Suppressor macrophage (primary cell): Measurements from ENCODE around the gene FOXP1.

Experiments
- DNase-seq, 4 experiments: peaks; one replicate each; pipeline ENCODE4 v3.0.0-alpha.2; 2020 to 2022

Gene FOXP1

DNA sequence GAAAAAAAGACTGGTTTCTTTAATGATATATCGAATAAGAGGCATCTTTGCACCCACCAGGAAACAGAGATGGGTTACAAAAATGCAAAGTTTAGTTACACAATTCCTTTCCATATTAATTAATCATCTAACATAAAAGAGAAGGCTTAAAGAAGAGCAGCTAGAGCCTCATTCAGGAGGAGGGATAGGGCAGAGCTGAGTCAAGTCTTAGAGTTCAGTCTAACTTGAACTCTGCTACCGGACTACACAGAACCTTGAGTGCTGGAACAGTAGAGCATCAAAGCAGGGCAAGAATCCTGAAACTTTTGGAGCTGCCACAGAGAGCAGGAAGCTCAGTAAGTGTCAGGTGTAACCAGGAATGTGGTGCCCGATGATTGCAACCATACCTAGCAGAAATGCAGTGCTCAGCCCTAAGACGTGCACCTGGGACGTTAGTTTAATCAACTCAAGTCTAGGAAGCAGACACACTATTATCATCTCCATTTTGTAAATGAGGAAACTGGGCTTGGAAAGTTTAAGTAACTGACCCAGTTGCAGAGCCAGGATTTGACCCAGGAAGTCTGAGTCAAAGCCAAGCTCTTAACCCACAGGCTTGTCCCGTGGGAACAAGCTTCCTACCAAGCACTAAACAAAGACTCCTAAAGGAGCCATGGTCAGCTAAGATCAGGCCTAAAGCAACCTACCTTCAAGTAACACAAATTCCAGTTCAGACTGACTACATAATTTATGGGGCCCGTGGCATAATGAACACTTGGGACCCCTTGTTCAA, 187.4 kb downstream of the FOXP1 start:
- DNase-seq: peak; percentile 71 to 83 (median 77)

GRCh38 chr3:71395470-71395869, 188.1 kb downstream of the FOXP1 start:
- no peak for DNase-seq

GRCh38 chr3:71393745-71394144, 189.8 kb downstream of the FOXP1 start:
- DNase-seq: no peak

DNA sequence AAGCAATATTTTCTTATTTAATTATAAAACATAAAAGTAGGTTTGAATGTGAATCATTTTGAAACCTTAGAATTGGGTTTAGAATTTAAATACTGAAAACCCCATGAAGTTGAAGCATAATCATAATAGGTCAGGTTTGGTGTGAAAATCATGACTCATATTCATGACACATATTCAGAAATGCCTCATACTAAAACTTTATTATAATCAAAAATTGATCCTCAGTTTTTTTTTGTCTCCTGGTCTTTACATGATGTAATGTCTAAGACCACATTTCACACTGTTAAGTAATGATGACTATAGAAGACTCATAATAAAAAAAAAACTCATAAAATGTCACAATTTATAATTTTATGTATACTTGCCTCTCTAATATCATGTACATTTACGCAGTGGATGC, 190.4 kb downstream of the FOXP1 start:
- DNase-seq: peak in 2 of 4 experiments; percentile 40 to 70

- peak in 2 of 4 experiments; percentile 75 to 82 for DNase-seq
Observed at GRCh38 chr3:71392251-71392650, 191.3 kb downstream of the FOXP1 start.

- peak; percentile 15 to 43 (median 28) for DNase-seq
Observed at GRCh38 chr3:71391361-71391760, 192.2 kb downstream of the FOXP1 start.

GRCh38 chr3:71389911-71390573, 193.5 kb downstream of the FOXP1 start:
- DNase-seq: peak; percentile 40 to 80 (median 78)

DNA sequence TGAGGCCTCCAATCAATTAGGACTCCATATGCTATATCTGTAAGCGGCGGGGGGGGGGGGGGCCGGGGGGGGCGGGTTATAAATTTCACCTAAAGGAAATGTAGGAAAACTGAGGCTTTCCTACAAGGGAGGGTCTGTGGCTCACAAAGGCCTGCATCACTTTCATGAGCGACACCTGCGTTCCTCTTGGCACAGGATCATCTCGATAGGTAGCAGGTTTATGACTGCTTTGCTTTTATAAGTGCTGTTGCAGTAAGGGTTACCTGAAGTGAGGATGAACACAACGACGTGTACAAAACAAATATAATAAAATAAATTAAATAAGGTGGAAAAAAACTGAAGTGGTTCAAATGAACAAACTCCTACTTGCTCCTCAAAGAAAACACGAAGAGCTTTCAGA, 194.3 kb downstream of the FOXP1 start:
- no peak for DNase-seq

GRCh38 chr3:71388535-71389120, 194.9 kb downstream of the FOXP1 start:
- peak in 1 of 4 experiments; percentile 20 for DNase-seq

GRCh38 chr3:71387586-71387985, 195.9 kb downstream of the FOXP1 start:
- DNase-seq: no peak

DNA sequence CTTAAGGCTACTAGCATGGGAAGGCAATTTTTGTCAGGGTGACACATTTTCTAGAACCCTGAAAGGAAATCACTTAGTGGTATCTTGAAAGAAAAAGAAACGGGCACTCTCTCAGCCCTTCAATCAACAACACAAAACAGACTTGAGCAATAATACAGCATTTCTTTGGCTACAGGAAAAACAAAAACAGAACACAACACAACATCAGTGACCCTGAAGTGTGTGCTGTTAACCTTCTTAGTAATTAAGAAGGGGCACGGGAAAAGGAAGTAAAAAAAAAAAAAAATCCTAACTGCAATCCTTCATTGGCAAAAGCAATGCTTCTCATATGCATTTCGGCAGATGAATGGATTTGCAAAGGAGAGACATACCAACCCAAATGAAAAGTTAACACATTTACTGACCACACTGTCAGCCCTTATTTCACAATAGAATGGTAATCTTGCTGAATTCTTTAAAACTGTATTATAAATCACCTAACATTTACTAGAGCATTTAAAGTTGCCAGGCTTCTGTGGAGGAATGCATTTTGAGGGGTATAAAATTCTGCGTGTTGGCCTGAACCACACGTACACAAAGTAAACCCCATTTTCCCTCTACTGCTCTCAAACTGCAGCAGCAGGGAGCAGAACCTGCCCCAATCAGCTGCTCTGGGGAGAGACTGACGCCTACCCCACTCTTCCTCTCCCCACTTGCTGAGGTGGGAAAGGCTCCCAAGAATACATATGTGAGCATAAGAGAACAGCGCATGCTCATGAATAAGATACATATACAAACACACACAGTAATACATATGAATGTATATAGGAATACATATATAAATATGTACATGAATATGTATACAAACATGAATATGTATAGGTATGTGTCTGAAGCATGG, 198.5 kb downstream of the FOXP1 start:
- DNase-seq: peak in 2 of 4 experiments; percentile 17 to 22

- DNase-seq: no peak
Observed at GRCh38 chr3:71384388-71384787, 199.1 kb downstream of the FOXP1 start.

- no peak for DNase-seq
Observed at GRCh38 chr3:71380096-71380495, 203.4 kb downstream of the FOXP1 start.

GRCh38 chr3:71378509-71378908, 205.0 kb downstream of the FOXP1 start:
- no peak for DNase-seq

GRCh38 chr3:71376911-71377310, 206.6 kb downstream of the FOXP1 start:
- no peak for DNase-seq

DNA sequence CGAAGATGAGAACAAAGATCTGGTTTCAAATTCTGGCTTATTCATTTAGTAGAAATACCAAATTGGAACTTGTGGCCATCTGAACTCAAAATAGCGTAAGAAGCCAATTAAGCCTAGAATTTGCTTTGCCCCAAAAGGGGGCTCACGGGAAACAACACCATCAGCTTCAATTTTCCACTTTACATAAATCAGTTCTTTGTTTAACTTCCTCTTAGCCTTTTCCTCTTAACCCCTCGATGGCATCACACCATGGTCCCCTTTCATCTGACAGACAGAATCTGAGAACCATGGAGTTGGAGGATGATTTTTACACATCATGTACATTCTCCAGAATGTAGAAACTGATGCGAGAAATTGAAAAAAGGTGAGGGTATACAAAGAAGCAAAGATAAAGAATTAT, 207.0 kb downstream of the FOXP1 start:
- DNase-seq: no peak

DNA sequence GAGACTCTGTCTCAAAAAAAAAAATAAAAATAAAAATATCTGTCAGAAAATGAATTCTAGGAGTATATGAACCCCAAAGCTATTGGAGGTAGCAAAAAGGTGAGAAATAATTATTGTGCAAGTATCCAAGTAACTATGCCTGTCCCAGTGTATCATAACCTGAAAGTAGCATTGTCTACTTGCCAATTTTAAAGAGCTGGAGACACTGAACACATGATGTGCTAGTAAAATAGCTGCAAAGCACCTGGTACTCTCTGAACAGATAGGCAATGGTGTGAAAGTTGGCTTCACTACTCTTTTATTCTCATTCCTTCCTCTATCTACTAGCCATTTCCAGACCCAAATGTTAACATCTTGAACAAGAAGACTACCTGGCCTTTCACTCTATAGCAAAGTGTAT, 208.9 kb downstream of the FOXP1 start:
- no peak for DNase-seq

DNA sequence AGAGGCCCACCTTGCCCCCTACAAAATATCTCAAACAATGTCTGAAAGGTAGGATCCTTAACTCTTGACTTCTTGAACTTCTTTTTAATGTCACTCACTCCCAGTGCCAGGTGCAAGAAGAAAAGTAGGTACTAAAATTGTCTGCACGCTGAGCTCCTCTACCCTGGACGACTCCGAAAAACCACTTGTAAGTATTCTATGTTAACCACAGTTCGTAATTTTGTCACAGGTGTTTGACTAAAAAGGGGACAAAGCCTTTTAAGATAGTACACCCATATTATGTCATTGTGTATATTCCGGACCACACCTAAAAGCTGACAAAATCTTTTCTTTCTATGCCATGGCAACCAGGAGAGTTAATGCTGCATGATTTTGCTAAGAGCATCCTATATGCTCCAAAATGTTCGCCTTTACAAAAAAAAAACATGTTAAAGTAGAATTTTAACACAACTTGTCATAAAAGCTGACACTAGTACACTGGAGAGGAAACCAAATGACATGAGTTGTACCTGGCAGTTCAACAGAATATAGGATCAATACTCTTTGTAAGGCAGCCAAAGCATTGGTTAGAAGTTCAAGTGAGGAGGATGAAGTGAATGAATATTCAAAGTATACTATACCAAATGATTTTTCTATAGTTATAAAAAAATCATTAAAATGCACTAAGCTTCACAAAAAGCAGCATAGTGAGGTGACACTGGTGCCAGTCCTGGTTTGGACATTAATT, 210.5 kb downstream of the FOXP1 start:
- DNase-seq: no peak

DNA sequence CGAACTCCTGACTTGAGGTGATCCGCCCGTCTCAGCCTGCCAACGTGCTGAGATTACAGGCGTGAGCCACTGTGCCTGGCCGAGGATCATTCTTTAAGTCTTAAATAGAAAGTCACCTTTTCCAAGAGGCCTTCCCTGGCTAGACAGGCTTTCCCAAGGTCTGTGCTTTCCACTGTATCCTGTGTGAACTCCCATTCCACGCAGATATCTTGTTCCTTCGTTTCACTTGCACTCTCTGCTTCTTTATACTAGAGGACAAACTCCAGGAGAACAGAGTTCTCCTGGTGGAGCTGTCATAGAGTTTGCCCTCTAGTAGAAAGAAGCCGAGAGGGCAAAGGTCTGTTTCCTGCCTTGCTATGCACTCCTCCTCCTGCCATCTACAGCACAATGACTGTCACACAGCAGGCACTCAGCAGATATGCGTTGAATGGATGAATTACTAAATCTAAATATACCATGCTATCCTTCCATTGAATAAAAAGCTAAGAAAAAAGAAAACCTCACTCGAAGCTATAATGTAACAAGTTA, 211.2 kb downstream of the FOXP1 start:
- no peak for DNase-seq

GRCh38 chr3:71371282-71371681, 212.2 kb downstream of the FOXP1 start:
- no peak for DNase-seq

- DNase-seq: no peak
Observed at GRCh38 chr3:71370467-71370866, 213.1 kb downstream of the FOXP1 start.
